Activated T-cell treated with anti-CD3 and anti-CD28 coated beads, Interleukin-2, amount 50 U/mL, for 1 hour (primary cell): Measurements from ENCODE around the gene PLA2G12B.
"Not testable (repeated sequence)": the region's sequence is repeated elsewhere in the genome, so short reads cannot be mapped to it uniquely, and the experiment has no call there.

ENCODE experiments used
- DNase-seq: peaks from one replicate; pipeline ENCODE4 v3.0.0-alpha.2; 2020

The PLA2G12B gene

GRCh38 chr10:72954596-72955554 is at the start of gene PLA2G12B:
Gene PLA2G12B, minus strand, starts transcription at chr10:72954806. Its CDS starts 121 bp downstream, at chr10:72954685.
- DNase-seq: no peak

- DNase-seq: no peak
Measured at GRCh38 chr10:73003822-73004221, 49.2 kb upstream of the PLA2G12B start.

- no peak for DNase-seq
Measured at GRCh38 chr10:73000973-73001372, 46.4 kb upstream of the PLA2G12B start.

GRCh38 chr10:72997099-72997498 is 42.5 kb upstream of the PLA2G12B start:
- no peak for DNase-seq

- DNase-seq: not testable (repeated sequence)
Measured at GRCh38 chr10:72995459-72995858, 40.9 kb upstream of the PLA2G12B start.

GRCh38 chr10:72989771-72990170 is 35.2 kb upstream of the PLA2G12B start:
- DNase-seq: not testable (repeated sequence)

- not testable (repeated sequence) for DNase-seq
Measured at GRCh38 chr10:72984618-72985017, 30.0 kb upstream of the PLA2G12B start.

GRCh38 chr10:72981882-72982529 is 27.4 kb upstream of the PLA2G12B start:
- no peak for DNase-seq

GRCh38 chr10:72981028-72981881 is 26.6 kb upstream of the PLA2G12B start:
- DNase-seq: no peak

GRCh38 chr10:72980348-72980747 is 25.7 kb upstream of the PLA2G12B start:
- no peak for DNase-seq

GRCh38 chr10:72979709-72980108 is 25.1 kb upstream of the PLA2G12B start:
- no peak for DNase-seq

- DNase-seq: no peak
Measured at GRCh38 chr10:72976886-72977285, 22.3 kb upstream of the PLA2G12B start.

GRCh38 chr10:72956001-72956400 is 1.4 kb upstream of the PLA2G12B start:
- DNase-seq: no peak

GRCh38 chr10:72954230-72954595 is 393 bp downstream of the PLA2G12B start:
- no peak for DNase-seq

GRCh38 chr10:72953687-72954086 is 919 bp downstream of the PLA2G12B start:
- DNase-seq: no peak

GRCh38 chr10:72952642-72953158 is 1.9 kb downstream of the PLA2G12B start:
- no peak for DNase-seq

GRCh38 chr10:72952189-72952588 is 2.4 kb downstream of the PLA2G12B start:
- no peak for DNase-seq

- DNase-seq: no peak
Measured at GRCh38 chr10:72951760-72952159, 2.8 kb downstream of the PLA2G12B start.

GRCh38 chr10:72948762-72949161 is 5.8 kb downstream of the PLA2G12B start:
- DNase-seq: no peak

GRCh38 chr10:72946963-72947362 is 7.6 kb downstream of the PLA2G12B start:
- no peak for DNase-seq

GRCh38 chr10:72943498-72944234 is 10.9 kb downstream of the PLA2G12B start:
- no peak for DNase-seq

GRCh38 chr10:72935361-72935760 is 19.2 kb downstream of the PLA2G12B start:
- DNase-seq: no peak
